SU-DHL-6 (cell line): ENCODE data around the gene SMYD2.

ENCODE experiments used
- CTCF ChIP-seq: fragments of 200-600 bp; sonication (generic); IDR thresholded peaks from one replicate; pipeline ENCODE4 v1.5.1; 2017; ENCODE audit warnings: antibody characterized with exemption, mild to moderate bottlenecking, low read length, moderate library complexity; ENCODE audit not compliant: insufficient read depth, poor library complexity, severe bottlenecking
- EZH2phosphoT487 ChIP-seq: fragments of 200-600 bp; sonication (generic), shearing (Covaris generic); conservative IDR thresholded peaks from 2 replicates; pipeline ENCODE4 v1.6.1; 2018; ENCODE audit warnings: mild to moderate bottlenecking, antibody characterized with exemption, low read length, moderate library complexity, mixed read lengths

DNA sequence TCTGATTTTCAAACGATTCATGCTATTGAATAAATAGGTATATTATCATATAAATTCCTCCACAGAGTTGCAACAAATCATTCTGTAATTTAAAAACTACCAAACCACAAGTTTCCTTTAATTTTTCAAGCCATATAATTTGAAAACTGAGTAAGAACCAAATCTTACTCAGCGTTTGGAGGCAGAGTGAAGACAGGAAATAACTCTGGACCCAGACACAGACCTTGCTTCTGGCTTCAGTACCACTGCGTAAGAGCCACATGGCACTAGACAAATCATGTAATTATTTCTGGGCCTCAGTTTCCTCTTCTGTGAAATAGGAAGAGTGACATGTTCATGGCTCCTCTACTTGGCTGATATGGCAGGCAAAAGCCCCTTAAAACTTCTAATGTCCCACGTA, 82.4 kb downstream of the SMYD2 start:
- TF ChIP-seq EZH2phosphoT487: no peak
- TF ChIP-seq CTCF: no peak
